HFFc6 (cell line): ENCODE measurements around the gene CREB3L2. TPM values are rescaled to one million over a fixed set of nuclear protein-coding genes. Genes with fewer than 3 reads are reported as not detected.

ENCODE experiments used
- DNase-seq: peaks from one replicate; pipeline ENCODE4 v3.0.0-alpha.2; 2018
- H3K27ac Mint-ChIP-seq: 2 replicates; pipeline ENCODE4 v1.8.0; 2020; ENCODE audit warnings: mild to moderate bottlenecking, mixed read lengths
- H3K27me3 Mint-ChIP-seq: 2 replicates; pipeline ENCODE4 v1.8.0; 2021; ENCODE audit warnings: mild to moderate bottlenecking, moderate library complexity, mixed read lengths; ENCODE audit not compliant: insufficient read depth
- H3K36me3 Mint-ChIP-seq: 2 replicates; pipeline ENCODE4 v1.8.0; 2021; ENCODE audit warnings: low read depth, mixed read lengths
- H3K4me1 Mint-ChIP-seq: 2 replicates; pipeline ENCODE4 v1.8.0; 2020; ENCODE audit warnings: low read depth, mixed read lengths
- H3K4me3 Mint-ChIP-seq: 2 replicates; pipeline ENCODE4 v1.8.0; 2020; ENCODE audit warnings: mild to moderate bottlenecking, moderate library complexity, mixed read lengths
- H3K9me3 Mint-ChIP-seq: 2 replicates; pipeline ENCODE4 v1.8.0; 2020; ENCODE audit warnings: mild to moderate bottlenecking, mixed read lengths
- CTCF ChIP-seq: fragments of 200-600 bp; sonication (generic); IDR thresholded peaks from 2 replicates; pipeline ENCODE4 v1.5.0; 2021; ENCODE audit warnings: antibody characterized with exemption, mild to moderate bottlenecking
- total RNA-seq, 6 experiments: library from RNA; stranded (reverse); fragmentation: NEBNext Ultra II Directional; extraction: Animal tissue kit (Norgen Biotek cat#: 25700); gene quantifications; 2 replicates in 1 of 6; 3 replicates in 5 of 6; pipeline ENCODE4 v1.2.3, GENCODE V29; 2021

CREB3L2 gene
- total RNA-seq, 6 experiments from 2014 or later, result 112 to 139 (median 123) TPM

DNA sequence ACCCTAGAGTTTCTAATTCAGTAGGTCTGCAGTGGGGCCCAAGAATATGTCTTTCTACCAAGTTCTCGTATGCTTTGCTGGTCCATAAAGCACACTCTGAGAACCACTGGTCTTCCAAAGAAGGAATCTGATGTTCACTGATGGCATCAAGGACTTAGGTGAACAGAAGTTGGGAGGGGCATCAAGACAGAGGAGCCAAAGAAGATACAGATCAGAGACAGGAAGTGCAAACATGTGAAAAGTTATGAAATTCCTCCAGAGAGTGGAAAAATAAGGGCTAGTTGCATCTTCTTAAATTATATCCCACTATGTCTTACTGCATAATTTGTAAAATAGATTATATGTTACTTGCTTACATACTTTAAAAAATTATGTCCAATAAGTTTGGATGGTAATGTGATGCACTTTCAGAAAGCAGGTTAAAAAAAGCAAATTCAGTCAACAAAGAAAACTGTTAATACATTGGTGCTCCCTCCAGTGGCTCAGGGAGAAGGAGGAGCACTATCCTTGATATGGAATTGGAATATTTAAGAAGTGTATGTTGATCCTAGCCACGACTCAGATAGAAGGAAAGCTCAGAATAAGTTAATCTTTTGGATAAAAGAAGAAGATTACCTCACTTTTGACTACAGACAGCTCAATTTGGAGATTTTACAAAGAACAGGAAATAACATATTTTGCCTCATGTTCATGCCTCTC lies 35.8 kb downstream of the CREB3L2 start:
- H3K27ac Mint-ChIP-seq, result peak overlapping the region; percentile 86
- peaks cover 35% of the 10 kb centered on the region for H3K36me3 Mint-ChIP-seq
- peaks cover 81% of the 10 kb centered on the region for H3K4me1 Mint-ChIP-seq
- H3K9me3 Mint-ChIP-seq, result no peaks in the 10 kb centered on the region
- TF ChIP-seq CTCF, result peak; percentile 55; the same call in 1 of the 2 replicates
- H3K27me3 Mint-ChIP-seq, result no peaks in the 10 kb centered on the region; the same call in none of the 2 replicates
- no peak overlapping the region; the same call in 1 of the 2 replicates for H3K4me3 Mint-ChIP-seq
- no peak for DNase-seq

GRCh38 chr7:137964824-137965545 lies 36.9 kb downstream of the CREB3L2 start:
- no peak overlapping the region for H3K27ac Mint-ChIP-seq

DNA sequence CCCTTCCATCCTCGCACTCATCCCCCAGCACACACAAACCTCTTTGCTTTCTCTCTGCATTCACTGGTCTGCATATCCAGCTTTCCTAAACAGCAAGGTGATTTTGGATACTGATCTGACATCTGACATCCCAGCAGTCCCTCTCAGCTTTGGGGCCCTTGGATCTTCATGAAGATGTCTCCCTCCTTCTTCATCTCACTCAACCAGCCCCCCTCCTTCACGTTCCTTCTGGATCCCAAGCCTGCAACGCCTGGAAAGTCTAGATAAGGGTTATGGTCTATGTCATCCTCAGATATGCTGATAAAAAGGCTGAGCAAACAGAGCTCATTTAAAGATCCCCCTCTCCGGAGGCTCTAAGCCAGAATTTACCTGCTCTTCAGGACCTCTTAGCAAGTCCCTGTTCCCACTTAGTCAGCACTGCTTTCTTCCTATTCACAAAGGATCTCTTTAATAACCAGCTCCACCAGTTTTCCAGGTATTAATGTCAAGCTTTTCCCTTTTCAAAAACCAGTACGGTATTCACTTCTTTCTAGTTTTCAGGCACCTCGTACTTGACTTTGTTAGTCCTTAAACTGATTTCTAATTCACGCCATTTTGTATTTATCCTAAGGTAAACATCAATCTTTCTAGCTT lies 38.9 kb downstream of the CREB3L2 start:
- H3K4me1 Mint-ChIP-seq, result peaks cover 75% of the 10 kb centered on the region
- no peak overlapping the region for H3K4me3 Mint-ChIP-seq
- H3K27me3 Mint-ChIP-seq, result no peaks in the 10 kb centered on the region; the same call in none of the 2 replicates
- peaks cover 36% of the 10 kb centered on the region for H3K36me3 Mint-ChIP-seq
- no peak for DNase-seq
- TF ChIP-seq CTCF, result no peak
- H3K9me3 Mint-ChIP-seq, result no peaks in the 10 kb centered on the region
- peak overlapping the region; percentile 87 for H3K27ac Mint-ChIP-seq

More at GRCh38 chr7:137964824-137965545, 36.9 kb downstream of the CREB3L2 start:
- no peaks in the 10 kb centered on the region for H3K9me3 Mint-ChIP-seq
- no peaks in the 10 kb centered on the region; the same call in none of the 2 replicates for H3K27me3 Mint-ChIP-seq
- DNase-seq, result no peak
- peaks cover 78% of the 10 kb centered on the region for H3K4me1 Mint-ChIP-seq
- TF ChIP-seq CTCF, result no peak
- no peak overlapping the region for H3K4me3 Mint-ChIP-seq
- peaks cover 31% of the 10 kb centered on the region for H3K36me3 Mint-ChIP-seq

GRCh38 chr7:137962491-137962874 lies 39.4 kb downstream of the CREB3L2 start:
- no peak for DNase-seq
- Mint-ChIP-seq H3K27me3 (no peaks in the 10 kb centered on the region; the same call in 1 of the 2 replicates), H3K9me3 (no peaks in the 10 kb centered on the region), H3K27ac (peak overlapping the region; percentile 87), H3K4me1 (peaks cover 75% of the 10 kb centered on the region), H3K4me3 (no peak overlapping the region), H3K36me3 (peaks cover 33% of the 10 kb centered on the region)
- TF ChIP-seq CTCF, result no peak

- TF ChIP-seq CTCF, result no peak
- no peaks in the 10 kb centered on the region for H3K27me3 Mint-ChIP-seq
- peaks cover 37% of the 10 kb centered on the region for H3K36me3 Mint-ChIP-seq
- H3K9me3 Mint-ChIP-seq, result no peaks in the 10 kb centered on the region
- peak overlapping the region; percentile 87 for H3K27ac Mint-ChIP-seq
- H3K4me3 Mint-ChIP-seq, result peak overlapping the region; percentile 27
- peaks cover 75% of the 10 kb centered on the region for H3K4me1 Mint-ChIP-seq
- DNase-seq, result peak; percentile 51
Measured at GRCh38 chr7:137961200-137962177, 40.4 kb downstream of the CREB3L2 start.
